ENCODE results near the gene DNAJC5G.

DNAJC5G gene

DNA sequence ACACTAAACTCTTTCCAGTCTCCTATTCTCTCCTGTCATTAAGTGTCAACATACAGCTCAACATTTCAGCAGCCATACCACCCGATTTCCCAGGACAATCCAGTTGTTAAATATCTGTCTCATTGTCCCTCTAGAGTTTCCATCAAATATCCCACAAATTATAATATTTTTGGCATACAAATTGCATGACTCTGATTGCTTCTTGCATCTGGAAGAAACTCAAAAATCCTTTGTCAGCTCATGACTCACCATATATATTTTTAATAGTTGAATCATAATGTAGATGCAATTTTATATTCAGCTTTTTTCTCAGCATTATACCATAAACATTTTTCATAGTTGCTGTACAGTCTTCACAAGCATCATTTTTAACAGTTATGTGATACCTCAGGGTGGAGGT is 19.6 kb upstream of the DNAJC5G start:
- TF ChIP-seq, protein P1, sequence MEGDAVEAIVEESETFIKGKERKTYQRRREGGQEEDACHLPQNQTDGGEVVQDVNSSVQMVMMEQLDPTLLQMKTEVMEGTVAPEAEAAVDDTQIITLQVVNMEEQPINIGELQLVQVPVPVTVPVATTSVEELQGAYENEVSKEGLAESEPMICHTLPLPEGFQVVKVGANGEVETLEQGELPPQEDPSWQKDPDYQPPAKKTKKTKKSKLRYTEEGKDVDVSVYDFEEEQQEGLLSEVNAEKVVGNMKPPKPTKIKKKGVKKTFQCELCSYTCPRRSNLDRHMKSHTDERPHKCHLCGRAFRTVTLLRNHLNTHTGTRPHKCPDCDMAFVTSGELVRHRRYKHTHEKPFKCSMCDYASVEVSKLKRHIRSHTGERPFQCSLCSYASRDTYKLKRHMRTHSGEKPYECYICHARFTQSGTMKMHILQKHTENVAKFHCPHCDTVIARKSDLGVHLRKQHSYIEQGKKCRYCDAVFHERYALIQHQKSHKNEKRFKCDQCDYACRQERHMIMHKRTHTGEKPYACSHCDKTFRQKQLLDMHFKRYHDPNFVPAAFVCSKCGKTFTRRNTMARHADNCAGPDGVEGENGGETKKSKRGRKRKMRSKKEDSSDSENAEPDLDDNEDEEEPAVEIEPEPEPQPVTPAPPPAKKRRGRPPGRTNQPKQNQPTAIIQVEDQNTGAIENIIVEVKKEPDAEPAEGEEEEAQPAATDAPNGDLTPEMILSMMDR (IDR thresholded peaks at IDR 0.05; ENCODE audit: low read length) = no peak
- TF ChIP-seq EZH2 (optimal IDR thresholded peaks at IDR 0.05; ENCODE audit: low read depth, low read length) (no peak), EZH2phosphoT487 (IDR thresholded peaks at IDR 0.05; ENCODE audit: low read length) (no peak)
- no peaks in the 10 kb centered on the region for H3K9me2 ChIP-seq (replicated peaks; ENCODE audit: insufficient read depth, low read length)
- no peaks in the 10 kb centered on the region for H3K36me3 ChIP-seq (replicated peaks; ENCODE audit: insufficient read depth, low read length)
- H4K20me1 ChIP-seq (ENCODE audit: insufficient read depth, low read length) = no peaks in the 10 kb centered on the region
- H2AFZ ChIP-seq (ENCODE audit: low read length) = no peak overlapping the region
- no peak overlapping the region for H3K4me3 ChIP-seq (ENCODE audit: low read length)
- H3K9ac ChIP-seq (ENCODE audit: low read length) = no peak overlapping the region
- no peak overlapping the region for H3K27ac ChIP-seq (ENCODE audit: low read length)
- H3K4me1 ChIP-seq (ENCODE audit: low read length) = no peaks in the 10 kb centered on the region
- H3F3A ChIP-seq (ENCODE audit: insufficient read depth, low read length) = no peaks in the 10 kb centered on the region
- H3K9me3 ChIP-seq (replicated peaks; ENCODE audit: insufficient read depth, low read length) = no peaks in the 10 kb centered on the region
- peaks cover 45% of the 10 kb centered on the region for H3K27me3 ChIP-seq (replicated peaks; ENCODE audit: insufficient read depth, low read length)
- no peaks in the 10 kb centered on the region for H3K79me2 ChIP-seq (ENCODE audit: low read length)
- no peak overlapping the region for H3K4me2 ChIP-seq (ENCODE audit: low read depth, low read length)
- DNase-seq = no peak

DNA sequence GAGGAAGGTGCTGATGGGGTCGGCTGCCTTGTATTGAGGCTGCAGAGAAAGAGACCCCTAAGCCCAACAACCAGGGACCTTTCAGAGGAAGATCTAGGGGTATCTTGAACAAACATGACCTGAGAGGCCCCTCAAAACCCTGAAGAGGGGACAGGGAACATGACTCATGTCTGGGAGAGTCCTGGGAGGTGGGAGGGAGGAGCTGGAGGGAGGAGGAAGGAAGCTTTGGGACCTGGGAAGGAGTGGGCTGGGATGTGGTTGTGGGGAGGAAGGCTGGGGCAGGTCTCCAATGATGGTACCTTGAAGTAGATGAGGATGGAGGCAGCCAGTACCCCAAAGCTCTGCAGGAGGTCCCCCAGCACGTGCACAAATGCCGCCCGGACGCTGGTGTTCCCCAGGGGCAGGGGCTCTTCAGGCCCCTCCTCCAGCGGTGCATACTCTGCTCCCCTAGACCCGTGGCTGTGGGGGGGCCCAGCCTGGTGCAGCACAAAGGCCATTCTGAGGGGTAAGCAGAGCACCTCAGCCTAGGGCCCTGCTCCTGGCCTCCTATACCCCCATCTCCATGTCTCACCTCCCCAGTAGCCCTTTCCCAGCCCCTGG is 18.3 kb upstream of the DNAJC5G start:
- H2AFZ ChIP-seq (ENCODE audit: low read length) = no peak overlapping the region
- H4K20me1 ChIP-seq (ENCODE audit: insufficient read depth, low read length) = no peaks in the 10 kb centered on the region
- peaks cover 55% of the 10 kb centered on the region for H3K27me3 ChIP-seq (replicated peaks; ENCODE audit: insufficient read depth, low read length)
- no peak overlapping the region for H3K4me2 ChIP-seq (ENCODE audit: low read depth, low read length)
- H3K4me1 ChIP-seq (ENCODE audit: low read length) = no peaks in the 10 kb centered on the region
- DNase-seq = no peak
- no peak overlapping the region for H3K9ac ChIP-seq (ENCODE audit: low read length)
- no peaks in the 10 kb centered on the region for H3K36me3 ChIP-seq (replicated peaks; ENCODE audit: insufficient read depth, low read length)
- no peak overlapping the region for H3K27ac ChIP-seq (ENCODE audit: low read length)
- no peaks in the 10 kb centered on the region for H3K79me2 ChIP-seq (ENCODE audit: low read length)
- no peaks in the 10 kb centered on the region for H3K9me2 ChIP-seq (replicated peaks; ENCODE audit: insufficient read depth, low read length)
- H3K9me3 ChIP-seq (replicated peaks; ENCODE audit: insufficient read depth, low read length) = no peaks in the 10 kb centered on the region
- no peak overlapping the region for H3K4me3 ChIP-seq (ENCODE audit: low read length)
- no peaks in the 10 kb centered on the region for H3F3A ChIP-seq (ENCODE audit: insufficient read depth, low read length)
- TF ChIP-seq, protein P1 (IDR thresholded peaks at IDR 0.05; ENCODE audit: low read length) = no peak
- TF ChIP-seq EZH2 (optimal IDR thresholded peaks at IDR 0.05; ENCODE audit: low read depth, low read length) (no peak), EZH2phosphoT487 (IDR thresholded peaks at IDR 0.05; ENCODE audit: low read length) (no peak)

DNA sequence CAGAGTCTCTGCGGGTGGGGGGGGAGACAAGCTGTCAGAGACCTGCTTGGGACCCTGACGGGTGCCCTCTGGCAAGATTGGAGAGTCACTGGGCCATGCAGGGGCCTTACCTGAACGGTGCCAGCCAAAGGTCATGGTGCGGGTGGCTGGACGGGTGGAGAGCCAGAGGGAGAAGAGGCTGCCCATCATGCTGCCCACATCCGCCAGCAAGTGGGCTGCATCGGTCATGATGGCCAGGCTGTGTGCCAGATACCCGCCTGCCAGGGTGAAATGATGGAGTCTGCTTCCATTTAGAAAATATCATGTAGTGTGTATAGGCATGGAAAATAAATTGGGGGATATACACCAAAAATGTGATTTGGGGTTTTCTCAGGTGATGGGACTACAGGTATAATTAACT is 17.2 kb upstream of the DNAJC5G start:
- H3K79me2 ChIP-seq (ENCODE audit: low read length) = no peaks in the 10 kb centered on the region
- H3K9me2 ChIP-seq (replicated peaks; ENCODE audit: insufficient read depth, low read length) = no peaks in the 10 kb centered on the region
- no peak for TF ChIP-seq EZH2phosphoT487 (IDR thresholded peaks at IDR 0.05; ENCODE audit: low read length)
- TF ChIP-seq, protein P1 (IDR thresholded peaks at IDR 0.05; ENCODE audit: low read length) = no peak
- no peak for TF ChIP-seq EZH2 (optimal IDR thresholded peaks at IDR 0.05; ENCODE audit: low read depth, low read length)
- DNase-seq = no peak
- no peak overlapping the region for H2AFZ ChIP-seq (ENCODE audit: low read length)
- no peaks in the 10 kb centered on the region for H3K9me3 ChIP-seq (replicated peaks; ENCODE audit: insufficient read depth, low read length)
- no peak overlapping the region for H3K4me3 ChIP-seq (ENCODE audit: low read length)
- H3K9ac ChIP-seq (ENCODE audit: low read length) = no peak overlapping the region
- no peaks in the 10 kb centered on the region for H3F3A ChIP-seq (ENCODE audit: insufficient read depth, low read length)
- H3K27ac ChIP-seq (ENCODE audit: low read length) = no peak overlapping the region
- no peak overlapping the region for H3K4me2 ChIP-seq (ENCODE audit: low read depth, low read length)
- no peaks in the 10 kb centered on the region for H3K36me3 ChIP-seq (replicated peaks; ENCODE audit: insufficient read depth, low read length)
- peaks cover 61% of the 10 kb centered on the region for H3K27me3 ChIP-seq (replicated peaks; ENCODE audit: insufficient read depth, low read length)
- no peaks in the 10 kb centered on the region for H4K20me1 ChIP-seq (ENCODE audit: insufficient read depth, low read length)
- no peaks in the 10 kb centered on the region for H3K4me1 ChIP-seq (ENCODE audit: low read length)
